GM20431 (cell line): ENCODE results near the gene TMEM255B.
"Not testable (repeated sequence)": the region's sequence is repeated elsewhere in the genome, so short reads cannot be mapped to it uniquely, and the experiment has no call there.

ENCODE experiments used
- in situ Hi-C: fragments of 300-500 bp; cut with MseI, MboI; formaldehyde crosslinking; loops from one replicate; pipeline ENCODE4 v1.15.0; 2020; ENCODE audit warnings: low sequenced_read_pairs; ENCODE audit not compliant: unreplicated experiment

Gene TMEM255B

GRCh38 chr13:113813749-113814434 is 54.9 kb downstream of the TMEM255B start:
- in situ Hi-C loops: no loop called here

DNA sequence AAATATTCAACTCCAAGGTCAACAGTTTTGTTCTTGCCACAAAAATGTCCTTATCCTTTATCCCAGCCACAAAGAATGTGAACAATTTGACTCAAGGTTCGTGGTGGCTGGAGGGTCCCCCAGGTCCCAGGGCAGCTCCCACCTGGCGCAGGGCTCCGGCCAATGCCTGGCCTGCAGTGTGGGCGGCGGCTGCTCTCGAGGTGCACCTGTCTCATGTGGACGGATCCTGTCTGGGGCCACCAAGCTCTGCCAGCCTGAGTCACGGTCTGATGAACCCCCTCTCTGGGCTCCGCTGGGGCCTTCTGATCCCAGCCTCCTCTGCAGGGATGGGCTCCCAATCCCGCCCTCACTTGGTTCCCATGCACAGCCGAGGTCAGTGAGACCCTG is 55.4 kb downstream of the TMEM255B start:
- in situ Hi-C loops: no loop called here

DNA sequence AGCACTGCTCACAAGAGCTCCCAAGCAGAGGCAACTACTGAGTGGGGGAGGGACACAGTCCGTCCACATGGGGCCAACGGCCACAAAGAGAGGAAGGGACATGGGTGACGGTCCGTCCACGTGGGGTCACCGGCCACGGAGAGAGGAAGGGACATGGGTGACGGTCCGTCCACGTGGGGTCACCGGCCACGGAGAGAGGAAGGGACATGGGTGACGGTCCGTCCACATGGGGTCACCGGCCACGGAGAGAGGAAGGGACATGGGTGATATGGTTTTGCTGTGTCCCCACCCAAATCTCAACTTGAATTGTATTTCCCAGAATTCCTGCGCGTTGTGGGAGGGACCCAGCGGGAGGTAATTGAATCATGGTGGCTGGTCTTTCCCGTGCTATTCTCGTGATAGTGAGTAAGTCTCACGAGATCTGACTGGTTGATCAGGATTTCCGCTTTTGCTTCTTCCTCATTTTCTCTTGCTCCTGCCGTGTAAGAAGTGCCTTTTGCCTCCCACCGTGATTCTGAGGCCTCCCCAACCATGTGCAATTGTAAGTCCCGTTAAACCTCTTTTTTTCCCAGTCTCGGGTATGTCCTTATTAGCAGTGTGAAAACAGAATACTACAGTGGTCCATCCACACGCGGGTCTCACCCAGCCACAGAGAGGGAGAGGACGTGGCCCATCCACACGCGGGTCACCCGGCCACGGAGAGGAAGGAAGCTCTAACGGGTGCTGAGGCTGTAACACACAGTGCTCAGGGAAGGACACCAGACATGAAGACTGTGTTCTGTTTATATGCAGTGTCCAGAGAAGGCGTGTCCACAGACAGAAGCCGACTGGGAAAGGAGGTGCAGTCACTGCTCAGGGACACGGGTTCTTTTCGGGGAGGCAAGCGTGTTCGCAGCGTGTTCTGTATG is 56.4 kb downstream of the TMEM255B start:
- in situ Hi-C loops: no loop called here

DNA sequence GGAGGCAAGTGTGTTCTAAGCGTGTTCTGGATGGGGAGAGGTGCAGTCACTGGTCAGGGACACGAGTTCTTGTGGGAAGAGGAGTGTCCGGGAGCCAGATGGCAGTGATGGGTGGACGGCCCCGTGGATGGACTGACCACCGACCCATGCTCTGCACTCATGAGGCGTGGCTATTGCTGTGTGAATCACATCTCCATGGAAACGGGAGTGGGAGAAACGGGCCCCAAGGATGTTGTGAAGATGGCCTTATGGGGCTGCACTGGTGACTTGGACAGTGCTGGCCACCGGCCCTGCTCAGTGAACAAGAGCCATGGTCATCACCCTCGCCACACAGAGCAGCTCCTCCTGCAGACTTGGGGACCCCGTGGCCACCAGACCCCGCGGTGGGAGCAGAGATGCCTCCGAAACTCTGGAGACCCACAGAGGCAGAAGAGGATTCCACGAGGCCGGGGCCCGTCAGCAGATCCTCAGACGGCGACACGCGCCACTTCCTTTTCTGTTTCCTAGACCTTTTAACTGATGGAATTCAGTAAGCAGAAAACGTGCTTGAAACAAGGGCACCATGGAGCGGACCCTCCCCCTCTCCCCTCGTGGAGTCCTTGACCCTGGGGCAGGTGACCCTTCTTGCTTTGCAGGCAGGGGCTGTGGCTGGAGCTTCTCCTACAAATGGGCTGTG is 57.4 kb downstream of the TMEM255B start:
- in situ Hi-C loops: no loop called here

- in situ Hi-C loops: no loop called here
Measured at GRCh38 chr13:113816946-113817859, 58.2 kb downstream of the TMEM255B start.

GRCh38 chr13:113817860-113818691 is 59.0 kb downstream of the TMEM255B start:
- in situ Hi-C loops: no loop called here

DNA sequence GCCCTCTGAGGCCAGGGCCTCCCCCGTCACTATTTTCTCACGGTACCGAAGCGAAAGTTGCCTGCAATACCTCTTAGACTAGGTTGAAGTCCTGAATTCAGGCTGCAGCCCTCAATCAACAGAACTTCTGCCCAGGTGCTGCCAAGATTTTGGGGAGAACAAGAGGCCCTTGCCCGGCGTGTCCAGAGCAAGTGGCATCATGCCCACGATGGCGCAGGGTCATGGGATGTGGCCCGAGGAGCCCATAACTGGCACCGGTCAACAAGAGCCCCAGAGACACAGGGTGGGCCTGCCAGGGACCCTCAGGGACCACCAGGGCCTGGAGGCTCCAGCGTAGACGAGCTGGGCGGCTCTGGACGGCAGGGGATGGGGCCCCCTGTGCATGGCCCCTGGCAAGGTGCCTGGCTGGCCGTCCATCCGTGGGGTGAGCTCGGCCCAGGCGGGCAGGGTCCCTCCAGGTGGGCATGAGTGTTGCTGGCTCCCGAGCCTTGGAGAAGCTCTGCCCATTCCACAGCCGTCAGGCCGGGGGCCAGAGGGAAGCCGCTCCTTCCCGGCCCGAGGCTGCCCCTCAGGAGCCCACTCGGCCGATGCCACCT is 59.8 kb downstream of the TMEM255B start:
- in situ Hi-C loops: no loop called here

GRCh38 chr13:113819341-113819730 is 60.3 kb downstream of the TMEM255B start:
- in situ Hi-C loops: no loop called here

DNA sequence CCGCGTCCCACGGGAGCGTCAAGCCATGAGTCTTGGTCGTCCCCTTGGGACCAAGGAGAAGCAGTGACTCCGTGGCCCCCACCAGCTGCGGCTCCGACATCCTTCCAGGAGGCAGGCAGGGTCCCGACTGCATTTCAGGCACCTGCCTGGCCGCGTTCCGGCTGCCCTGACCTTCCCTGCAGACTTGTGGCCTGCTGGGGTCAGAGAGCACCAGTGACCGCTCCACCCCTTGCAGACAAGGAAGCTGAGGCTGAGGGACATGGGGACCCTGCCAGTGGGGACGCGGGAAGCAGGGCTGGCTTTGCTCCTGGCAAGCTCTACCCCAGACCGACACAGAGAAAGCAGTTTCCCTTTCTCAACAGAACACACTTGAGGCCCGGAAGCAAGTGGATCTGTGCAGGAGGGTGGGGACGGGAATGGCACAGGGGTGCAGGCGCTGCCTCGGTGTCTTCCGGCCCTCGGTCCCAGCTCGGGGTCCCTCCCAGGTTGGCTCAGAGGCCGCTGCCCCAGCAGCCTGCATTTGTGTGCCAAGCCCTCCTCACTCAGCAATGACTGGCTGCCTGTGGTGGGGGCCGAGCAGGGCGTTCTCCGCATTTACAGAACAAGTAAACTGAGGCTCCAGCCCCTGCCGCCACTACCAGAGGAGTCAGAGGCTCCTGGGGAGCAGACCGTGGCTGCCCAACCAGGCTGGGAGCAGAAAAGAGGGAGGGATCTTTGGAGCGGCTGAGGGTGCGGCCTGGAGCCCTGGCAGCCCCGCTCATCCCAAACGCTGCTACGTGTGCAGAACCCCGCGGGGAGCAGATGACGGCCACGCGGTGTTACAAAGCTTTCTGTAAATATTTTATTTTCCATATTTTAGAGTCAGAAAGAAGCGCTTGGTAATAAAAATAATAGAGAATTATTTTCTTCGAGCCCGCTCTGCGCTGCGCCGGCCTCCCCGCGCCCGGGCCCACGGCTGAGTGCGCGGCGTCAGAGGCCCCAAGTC is 61.0 kb downstream of the TMEM255B start:
- in situ Hi-C loops: no loop called here

- in situ Hi-C loops: no loop called here
Measured at GRCh38 chr13:113820813-113821651, 62.0 kb downstream of the TMEM255B start.

DNA sequence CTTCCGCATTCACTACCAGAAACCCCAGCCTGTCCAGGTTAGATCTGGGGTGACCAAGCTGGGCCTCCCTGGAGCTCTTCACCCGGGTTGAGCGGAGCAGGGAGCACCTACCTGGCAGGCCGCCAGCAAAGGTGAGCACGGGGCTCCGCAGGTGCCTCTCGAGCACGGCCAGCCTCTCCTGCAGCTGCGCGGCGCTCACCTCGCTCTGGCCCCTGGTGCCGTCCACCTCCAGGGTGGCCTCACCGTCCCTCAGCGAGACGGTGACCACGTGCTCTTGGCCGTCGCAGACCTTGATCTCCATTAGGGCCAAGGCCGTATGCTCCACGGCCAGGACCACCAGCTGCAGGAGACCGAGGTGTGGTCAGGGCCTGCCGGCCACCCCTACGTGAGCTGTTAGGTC is 62.8 kb downstream of the TMEM255B start:
- in situ Hi-C loops: no loop called here

- in situ Hi-C loops: no loop called here
Measured at GRCh38 chr13:113822266-113822665, 63.2 kb downstream of the TMEM255B start.

- in situ Hi-C loops: no loop called here
Measured at GRCh38 chr13:113822956-113823744, 64.1 kb downstream of the TMEM255B start.

GRCh38 chr13:113823771-113824170 is 64.7 kb downstream of the TMEM255B start:
- in situ Hi-C loops: no loop called here

GRCh38 chr13:113825841-113826240 is 66.8 kb downstream of the TMEM255B start:
- in situ Hi-C loops: no loop called here

- in situ Hi-C loops: not testable (repeated sequence)
Measured at GRCh38 chr13:113826446-113826845, 67.4 kb downstream of the TMEM255B start.
